IMR-90 (cell line): ENCODE measurements around the gene CDC6. TPM values are rescaled to one million over a fixed set of nuclear protein-coding genes. Genes with fewer than 3 reads are reported as not detected.

Source experiments
- ATAC-seq: fragments of 200-7000 bp; cut with Tn5 transposase; 2 replicates; pipeline ENCODE4 v1.9.1; 2020; ENCODE audit warnings: low read depth, mild to moderate bottlenecking, moderate library complexity
- BruUV-seq: library from RNA; stranded (reverse); fragments of 400-500 nt; replicated peaks from 2 replicates; lab custom pipeline; 2021; lab: Mats Ljungman, UMichigan
- CTCF ChIA-PET: fragments of 300-600 bp; formaldehyde crosslinking; extraction: SDS; loops from one replicate; lab custom pipeline; 2021; ENCODE audit warnings: antibody characterized with exemption; lab: Yijun Ruan, JAX
- POLR2A ChIA-PET: fragments of 300-600 bp; sonication (Branson Sonifier 250); formaldehyde crosslinking; loops from one replicate; lab custom pipeline; 2022; ENCODE audit warnings: antibody characterized with exemption; ENCODE audit not compliant: unreplicated experiment; lab: Charles Lee
- DNase-seq: peaks from one replicate; pipeline ENCODE4 v3.0.0; 2013
- H2AFZ ChIP-seq: replicated peaks from 2 replicates; pipeline ENCODE3; 2013; ENCODE audit warnings: low read length, mild to moderate bottlenecking; ENCODE audit not compliant: poor library complexity
- H2AK5ac ChIP-seq: 2 replicates; pipeline ENCODE4 v1.6.1; 2013; ENCODE audit warnings: low read depth, low read length, inconsistent platforms
- H2AK9ac ChIP-seq: replicated peaks from 2 replicates; pipeline ENCODE3; 2013; ENCODE audit warnings: mild to moderate bottlenecking, low read depth, low read length, moderate library complexity; ENCODE audit not compliant: poor library complexity
- H2BK120ac ChIP-seq: 2 replicates; pipeline ENCODE4 v1.6.1; 2013; ENCODE audit warnings: low read depth, low read length, inconsistent platforms
- H2BK15ac ChIP-seq: 3 replicates; pipeline ENCODE4 v1.6.1; 2013; ENCODE audit warnings: low read depth, low read length, inconsistent platforms
- H2BK20ac ChIP-seq: 2 replicates; pipeline ENCODE4 v1.6.1; 2013; ENCODE audit warnings: low read depth, mild to moderate bottlenecking, inconsistent platforms, low read length, moderate library complexity
- H2BK5ac ChIP-seq: 2 replicates; pipeline ENCODE4 v1.6.1; 2013; ENCODE audit warnings: mild to moderate bottlenecking, low read depth, low read length, inconsistent platforms; ENCODE audit not compliant: poor library complexity, severe bottlenecking
- H3K14ac ChIP-seq: replicated peaks from 2 replicates; pipeline ENCODE4 v1.6.1; 2013; ENCODE audit warnings: low read depth, low read length, inconsistent platforms
- H3K18ac ChIP-seq: 2 replicates; pipeline ENCODE4 v1.6.1; 2013; ENCODE audit warnings: low read depth, low read length, control low read depth
- H3K23ac ChIP-seq: 2 replicates; pipeline ENCODE4 v1.6.1; 2013; ENCODE audit warnings: low read depth, low read length, inconsistent platforms
- H3K27ac ChIP-seq: 2 replicates; pipeline ENCODE4 v1.5.1; 2013; ENCODE audit warnings: mild to moderate bottlenecking, control low read depth, low read length; ENCODE audit not compliant: insufficient read depth
- H3K27me3 ChIP-seq: 2 replicates; pipeline ENCODE4 v1.6.1; 2013; ENCODE audit warnings: low read length; ENCODE audit not compliant: control insufficient read depth, insufficient read depth
- H3K36me3 ChIP-seq: 2 replicates; pipeline ENCODE4 v1.6.1; 2013; ENCODE audit warnings: low read length, mixed read lengths; ENCODE audit not compliant: control insufficient read depth, insufficient read depth
- H3K4ac ChIP-seq: 2 replicates; pipeline ENCODE4 v1.6.1; 2013; ENCODE audit warnings: low read depth, low read length, inconsistent platforms
- H3K4me1 ChIP-seq: 2 replicates; pipeline ENCODE4 v1.6.1; 2013; ENCODE audit warnings: low read length, mixed read lengths; ENCODE audit not compliant: control insufficient read depth, insufficient read depth
- H3K4me2 ChIP-seq: 2 replicates; pipeline ENCODE4 v1.6.1; 2013; ENCODE audit warnings: low read depth, mild to moderate bottlenecking, control low read depth, low read length, moderate library complexity
- H3K4me3 ChIP-seq: 2 replicates; pipeline ENCODE4 v1.5.1; 2013; ENCODE audit warnings: low read depth, mild to moderate bottlenecking, control low read depth, low read length, moderate library complexity; ENCODE audit not compliant: insufficient read depth
- H3K56ac ChIP-seq: 2 replicates; pipeline ENCODE4 v1.6.1; 2013; ENCODE audit warnings: low read length, inconsistent platforms; ENCODE audit not compliant: insufficient read depth; ENCODE audit errors: extremely low read depth
- H3K79me1 ChIP-seq, 2 experiments: 2 replicates each; pipeline ENCODE4 v1.6.1; 2013; ENCODE audit warnings: low read length in 2 of 2, inconsistent platforms in 1 of 2, low read depth in 1 of 2
- H3K9ac ChIP-seq: 2 replicates; pipeline ENCODE4 v1.6.1; 2013; ENCODE audit warnings: low read depth, low read length, control low read depth
- H3K9me1 ChIP-seq: 2 replicates; pipeline ENCODE4 v1.6.1; 2013; ENCODE audit warnings: low read length, inconsistent platforms; ENCODE audit not compliant: insufficient read depth
- H3K9me3 ChIP-seq: 2 replicates; pipeline ENCODE4 v1.6.1; 2013; ENCODE audit warnings: low read length; ENCODE audit not compliant: control insufficient read depth, insufficient read depth
- H4K20me1 ChIP-seq: 2 replicates; pipeline ENCODE4 v1.6.1; 2013; ENCODE audit warnings: low read length, inconsistent platforms; ENCODE audit not compliant: insufficient read depth
- H4K5ac ChIP-seq: 2 replicates; pipeline ENCODE4 v1.6.1; 2013; ENCODE audit warnings: mild to moderate bottlenecking, low read depth, low read length, control low read depth
- H4K8ac ChIP-seq, 2 experiments: 2 replicates each; pipeline ENCODE4 v1.6.1; 2013; ENCODE audit warnings: low read depth in 2 of 2, low read length in 2 of 2, control low read depth in 1 of 2, inconsistent platforms in 1 of 2
- H4K91ac ChIP-seq: 2 replicates; pipeline ENCODE4 v1.6.1; 2013; ENCODE audit warnings: low read depth, low read length, inconsistent platforms; ENCODE audit not compliant: insufficient read depth
- CHD1 ChIP-seq: IDR thresholded peaks from 2 replicates; pipeline ENCODE4 v1.6.1; 2012; ENCODE audit warnings: low read depth, low read length, improper control_type of control experiment
- MAZ ChIP-seq: IDR thresholded peaks from 2 replicates; pipeline ENCODE4 v1.6.1; 2012; ENCODE audit warnings: low read depth, mild to moderate bottlenecking, low read length, improper control_type of control experiment, moderate library complexity, borderline replicate concordance
- USF2 ChIP-seq: fragments of 150-350 bp; IDR thresholded peaks from 2 replicates; pipeline ENCODE4 v1.6.1; 2017; ENCODE audit warnings: mild to moderate bottlenecking, antibody characterized with exemption, low read length, low read depth
- WGBS, 2 experiments: methylation state at CpG; one replicate each; pipeline versions ENCODE4 v1.1.5 to v1.1.7; 2013; ENCODE audit warnings: missing lambda C conversion rate in 2 of 2; ENCODE audit not compliant: insufficient read length in 1 of 2; ENCODE audit errors: extremely low coverage in 2 of 2; 5-methylcytosine and 5-hydroxymethylcytosine counted together
- dilution Hi-C: fragments of 300-500 bp; cut with HindIII; formaldehyde crosslinking; loops from one replicate; pipeline ENCODE4 v1.14.3; 2018; ENCODE audit warnings: low sequenced_read_pairs; ENCODE audit not compliant: unreplicated experiment
- in situ Hi-C: fragments of 300-500 bp; cut with MboI; formaldehyde crosslinking; loops from 3 replicates; pipeline ENCODE4 v1.14.3; 2019; ENCODE audit warnings: low sequenced_read_pairs, inconsistent platforms, mixed read lengths
- intact Hi-C: fragments of 100-400 bp; cut with micrococcal nuclease; formaldehyde crosslinking; loops from 2 replicates; pipeline ENCODE4 v1.10.0; 2022
- polyA plus RNA-seq, 3 experiments: library from polyadenylated mRNA; depleted of rRNA; stranded (reverse); fragments of >200 nt; gene quantifications; 2 replicates each; pipeline ENCODE4 v1.2.3, GENCODE V29; 2012; ENCODE audit warnings: low replicate concordance in 1 of 3
- total RNA-seq: library from RNA; depleted of rRNA; stranded (reverse); fragments of >200 nt; gene quantifications from 2 replicates; pipeline ENCODE4 v1.2.3, GENCODE V29; 2012

CDC6 gene
- total and polyA plus RNA-seq, 2 of the 4 experiments (the other 2 are of a cell fraction) = 15.3 to 25.6 TPM

- TF ChIP-seq MAZ = no peak
These were observed 59.8 kb downstream of the CDC6 start (continued) for GRCh38 chr17:40347319-40348135.

GRCh38 chr17:40348136-40348504 lies 60.4 kb downstream of the CDC6 start:
- ChIA-PET POLR2A (no interaction called here), CTCF (no interaction called here)
- Histone ChIP-seq H2AK5ac (peak overlapping the region; percentile 67; the same call in 1 of the 2 replicates), H4K91ac (no peak overlapping the region), H2AK9ac (no peak overlapping the region), H3K4me3 (no peak overlapping the region), H4K5ac (no peak overlapping the region; the same call in 1 of the 2 replicates), H4K20me1 (peaks cover 74% of the 10 kb centered on the region), H3K14ac (no peak overlapping the region), H3K9me3 (no peaks in the 10 kb centered on the region), H3K27ac (no peak overlapping the region), H3K9me1 (peaks cover 23% of the 10 kb centered on the region), H3K36me3 (peaks cover 41% of the 10 kb centered on the region), H2BK5ac (no peak overlapping the region), H3K4ac (peak overlapping the region; percentile 45), H2BK120ac (no peak overlapping the region), H3K27me3 (no peaks in the 10 kb centered on the region), H2BK15ac (0 out of 3 replicates have a peak overlapping the region, but pooled peaks have one; percentile 43), H3K18ac (no peak overlapping the region), H2AFZ (no peak overlapping the region), H3K4me1 (peaks cover 59% of the 10 kb centered on the region), H3K4me2 (peak overlapping the region; percentile 21; the same call in 1 of the 2 replicates), H3K56ac (no peak overlapping the region), H2BK20ac (no peak overlapping the region), H3K23ac (no peak overlapping the region), H3K9ac (no peak overlapping the region), H3K79me1 (peaks cover 54 to 95% of the 10 kb centered on the region in 2 experiments), H4K8ac (peak overlapping the region in 1 of 2 experiments; percentile 52; a peak in 1 of 4 replicates)
- intact Hi-C loops (no loop called here), dilution Hi-C loops (no loop called here), in situ Hi-C loops (no loop called here)
- BruUV-seq = no TSS peak
- ATAC-seq (no peak), DNase-seq (no peak)
- TF ChIP-seq MAZ (no peak), USF2 (no peak), CHD1 (no peak)
- no CpG with 5 or more reads among the region's 5 CpGs for WGBS, 2 experiments
